Measurements from ENCODE around the gene GABRB3.

The GABRB3 gene

DNA sequence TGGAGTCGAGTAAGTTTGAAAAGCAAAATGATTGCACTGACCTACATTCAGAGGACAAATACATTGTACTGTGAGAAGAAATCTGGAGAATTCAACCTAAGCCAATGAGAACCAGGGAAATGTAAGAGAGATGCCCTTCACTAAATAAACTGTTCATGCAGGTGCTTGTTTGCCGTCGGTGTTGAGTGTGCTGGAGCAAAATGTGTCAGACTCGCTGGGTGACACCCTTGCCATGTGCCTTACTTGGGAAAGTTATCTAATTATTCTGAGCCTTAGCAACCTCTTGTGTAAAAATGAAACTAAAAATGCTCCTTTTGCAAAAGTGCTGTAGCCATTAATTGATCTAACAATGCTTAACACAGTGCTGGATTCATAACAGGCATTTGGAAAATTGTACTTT, 140.4 kb downstream of the GABRB3 start:
- DNase-seq (ENCODE audit: extremely low read depth in 1 of 2, low read depth in 1 of 2): no peak

DNA sequence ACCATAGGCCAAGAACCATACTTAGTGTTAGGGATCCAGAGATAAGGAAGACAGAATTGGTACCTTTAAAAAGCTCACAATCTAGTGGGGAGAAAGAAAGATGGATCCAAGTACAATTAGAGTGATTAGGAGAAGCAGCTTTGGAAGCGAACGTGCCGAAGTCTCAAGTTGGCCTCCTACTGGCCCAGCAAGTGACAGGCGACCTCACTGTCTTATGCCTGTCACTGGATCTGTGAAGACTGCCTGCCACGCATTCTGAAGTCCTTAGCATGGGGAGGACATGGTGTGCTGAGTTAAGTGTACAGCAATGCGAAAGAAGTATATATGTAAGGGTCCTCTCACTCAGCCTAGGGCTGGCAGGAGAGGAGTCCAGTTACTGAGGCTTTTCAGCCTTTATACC, 141.0 kb downstream of the GABRB3 start:
- DNase-seq (ENCODE audit: extremely low read depth in 1 of 2, low read depth in 1 of 2): no peak

GRCh38 chr15:26630857-26631256, 142.0 kb downstream of the GABRB3 start:
- no peak for DNase-seq (ENCODE audit: extremely low read depth in 1 of 2, low read depth in 1 of 2)

DNA sequence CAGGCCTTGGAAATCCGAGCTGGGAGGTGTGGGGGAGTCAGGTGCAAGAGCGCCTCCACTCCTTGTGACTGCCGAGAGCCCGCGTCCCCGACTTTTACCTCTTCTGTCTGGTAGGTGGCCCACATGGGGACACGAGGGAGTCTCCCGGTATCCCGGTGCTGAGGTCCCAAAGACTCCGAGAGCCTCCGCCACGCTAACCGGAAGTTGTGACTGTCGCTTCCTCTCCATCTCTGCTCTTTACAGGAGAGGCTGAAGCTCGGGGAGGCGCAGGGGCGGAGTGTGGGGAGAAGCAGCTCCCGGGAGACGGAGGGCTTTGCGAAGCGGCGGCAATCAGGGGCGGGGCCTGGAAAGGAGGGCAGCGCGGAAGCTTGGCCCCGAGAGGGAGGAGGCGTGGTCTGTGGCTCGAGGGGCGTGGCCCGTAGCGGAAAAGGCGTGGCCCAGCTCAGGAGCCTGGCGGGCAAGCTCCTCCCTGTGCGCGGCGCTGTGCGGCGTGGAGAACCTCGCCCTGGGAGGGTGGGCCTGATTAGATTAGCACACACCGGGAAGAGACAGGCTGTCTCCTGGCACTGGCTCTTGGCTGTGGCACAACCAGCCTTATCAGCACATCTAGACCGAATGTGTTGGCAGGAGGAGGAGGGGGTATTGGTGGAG, 143.9 kb downstream of the GABRB3 start:
- no peak for DNase-seq (ENCODE audit: extremely low read depth in 1 of 2, low read depth in 1 of 2)

DNA sequence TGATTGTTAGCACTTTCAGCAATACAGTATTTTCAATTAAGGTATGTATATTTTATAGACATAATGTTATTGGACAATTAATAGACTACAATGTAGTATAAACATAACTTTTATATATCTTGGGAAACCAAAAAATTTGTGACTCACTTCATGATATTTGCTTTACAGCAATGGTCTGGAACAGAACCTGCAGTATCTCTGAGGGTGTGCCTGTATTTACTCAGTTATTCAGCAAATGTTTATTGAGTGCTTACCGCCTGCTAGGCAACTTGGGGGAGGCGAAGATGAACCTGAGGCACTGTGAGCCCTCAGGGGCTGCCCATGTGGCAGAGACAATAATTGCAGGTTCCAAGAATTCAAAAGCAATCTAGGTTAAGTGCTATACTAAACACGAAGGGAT, 144.8 kb downstream of the GABRB3 start:
- DNase-seq (ENCODE audit: extremely low read depth in 1 of 2, low read depth in 1 of 2): no peak

- no peak for DNase-seq (ENCODE audit: extremely low read depth in 1 of 2, low read depth in 1 of 2)
These were observed 148.7 kb downstream of the GABRB3 start for GRCh38 chr15:26624128-26624527.

- no peak for DNase-seq (ENCODE audit: extremely low read depth in 1 of 2, low read depth in 1 of 2)
These were observed 149.8 kb downstream of the GABRB3 start for GRCh38 chr15:26623071-26623470.

GRCh38 chr15:26621816-26622215, 151.1 kb downstream of the GABRB3 start:
- DNase-seq (ENCODE audit: extremely low read depth in 1 of 2, low read depth in 1 of 2): no peak

DNA sequence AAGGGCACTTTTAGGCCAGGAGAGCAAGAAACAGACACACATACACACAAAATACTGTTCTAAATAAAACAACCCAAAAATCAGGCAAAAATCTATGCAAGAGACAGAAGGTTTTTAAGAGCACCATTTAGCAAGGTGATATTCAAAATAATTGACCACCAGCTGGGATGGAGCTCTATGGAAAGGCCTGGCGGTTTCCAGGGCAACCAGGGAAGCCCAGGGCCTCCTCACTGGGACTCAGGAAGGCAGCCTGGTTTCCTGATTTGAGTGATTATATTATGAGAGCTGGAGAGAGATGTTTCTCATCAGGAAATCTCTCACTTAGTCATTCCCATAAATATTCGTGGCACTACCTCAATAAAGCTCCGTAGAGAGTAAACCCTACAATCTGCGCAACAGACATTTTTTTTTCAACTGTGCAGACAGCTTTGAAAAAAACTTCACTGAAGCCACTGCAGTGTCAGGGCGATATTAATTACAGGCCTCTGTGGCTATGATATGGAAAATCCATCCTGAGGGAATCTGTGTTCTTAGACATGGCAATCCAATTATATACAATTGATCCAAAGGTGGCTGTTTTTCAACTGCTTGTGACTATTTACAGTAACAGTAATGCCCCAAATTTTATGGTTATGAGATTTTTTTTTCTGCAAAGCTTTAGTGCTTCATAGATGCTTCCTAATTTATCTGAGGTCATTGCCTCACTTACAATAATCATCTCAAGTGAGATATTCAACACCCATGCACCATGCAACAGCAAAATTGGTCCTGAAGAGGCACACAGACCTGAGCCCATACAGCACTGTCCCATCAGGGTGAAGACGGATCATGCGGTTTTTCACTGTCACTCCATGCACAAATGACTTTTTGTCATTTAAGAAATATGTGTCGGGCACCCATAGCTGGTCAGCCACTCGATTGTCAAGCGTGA, 152.1 kb downstream of the GABRB3 start:
- DNase-seq (ENCODE audit: extremely low read depth in 1 of 2, low read depth in 1 of 2): no peak

GRCh38 chr15:26615927-26616302, 157.0 kb downstream of the GABRB3 start:
- no peak for DNase-seq (ENCODE audit: extremely low read depth in 1 of 2, low read depth in 1 of 2)

DNA sequence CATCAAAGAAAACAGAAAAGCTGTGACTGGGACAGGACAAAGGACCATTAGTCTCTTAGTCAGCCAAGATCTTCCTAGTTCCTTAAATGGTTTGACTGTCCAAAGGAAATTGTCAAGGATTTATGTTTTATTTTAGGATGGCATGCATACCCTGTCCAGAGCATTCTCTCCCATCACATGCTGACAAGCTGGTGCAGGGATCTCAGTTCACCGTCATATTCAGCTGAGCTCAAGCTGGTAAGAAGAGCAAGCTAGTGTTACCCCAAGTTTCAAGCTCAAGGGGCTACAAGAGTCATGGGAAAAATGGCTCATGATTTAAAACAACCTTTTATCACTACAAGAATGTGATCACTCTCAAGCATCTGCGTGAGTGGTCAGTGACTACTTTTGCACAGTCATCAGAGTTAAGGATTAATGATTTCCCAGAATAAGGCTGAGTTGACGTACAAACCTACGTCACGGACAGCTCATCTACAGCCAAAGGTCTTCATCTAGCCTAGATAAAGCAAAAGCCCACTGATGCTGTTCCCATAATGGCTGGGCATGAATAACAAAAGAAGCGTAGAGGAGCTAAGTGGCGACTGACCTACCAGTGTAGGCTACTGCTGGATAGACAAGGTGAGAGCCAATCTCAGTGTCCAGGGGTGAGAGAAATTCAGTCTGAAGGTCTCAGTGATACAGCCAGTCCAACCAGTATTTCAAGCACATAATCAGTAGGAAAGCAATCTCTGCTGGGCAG, 157.5 kb downstream of the GABRB3 start:
- no peak for DNase-seq (ENCODE audit: extremely low read depth in 1 of 2, low read depth in 1 of 2)

DNA sequence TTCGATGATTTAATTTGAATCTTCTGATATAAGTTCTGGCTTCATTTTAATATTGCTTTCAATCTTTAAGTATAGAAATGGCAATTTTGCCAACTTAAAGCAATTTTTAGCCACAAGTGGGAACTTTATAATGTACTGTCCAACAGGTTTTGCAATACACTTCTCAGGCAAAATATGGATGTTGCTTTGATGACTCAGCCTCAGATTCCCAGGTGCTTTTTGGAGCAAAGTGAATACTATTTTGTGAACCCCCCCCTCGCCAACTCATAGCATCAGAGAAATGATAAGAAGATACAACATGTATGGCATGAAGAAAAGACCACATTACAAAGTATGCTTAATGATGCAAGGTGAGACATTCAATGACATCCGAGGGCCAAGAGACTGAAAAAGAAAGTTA, 158.1 kb downstream of the GABRB3 start:
- no peak for DNase-seq (ENCODE audit: extremely low read depth in 1 of 2, low read depth in 1 of 2)

- no peak for DNase-seq (ENCODE audit: extremely low read depth in 1 of 2, low read depth in 1 of 2)
These were observed 174.2 kb downstream of the GABRB3 start for GRCh38 chr15:26598704-26599103.

- DNase-seq (ENCODE audit: extremely low read depth in 1 of 2, low read depth in 1 of 2): no peak
These were observed 177.3 kb downstream of the GABRB3 start for GRCh38 chr15:26595611-26596010.

- no peak for DNase-seq (ENCODE audit: extremely low read depth in 1 of 2, low read depth in 1 of 2)
These were observed 182.2 kb downstream of the GABRB3 start for GRCh38 chr15:26590676-26591075.

DNA sequence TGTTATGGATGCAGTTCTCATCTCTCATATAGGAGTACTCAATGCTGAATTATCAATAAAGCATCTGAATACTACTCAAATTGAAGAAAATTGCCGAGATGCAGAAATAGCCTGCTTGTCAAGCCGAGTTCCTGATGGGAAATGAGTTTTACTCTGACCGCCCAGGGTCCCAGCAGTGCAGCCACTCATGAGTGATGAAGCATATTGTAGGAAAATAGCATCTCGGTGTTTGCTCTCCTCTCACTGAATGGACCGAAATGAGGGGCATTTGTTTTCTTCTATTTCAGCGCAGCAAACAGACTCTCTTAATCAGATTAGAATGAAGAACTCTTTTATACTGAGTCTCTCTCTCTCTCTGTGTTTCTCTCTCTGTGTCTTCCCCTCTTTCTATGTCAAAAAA, 190.0 kb downstream of the GABRB3 start:
- no peak for DNase-seq (ENCODE audit: extremely low read depth in 1 of 2, low read depth in 1 of 2)

- no peak for DNase-seq (ENCODE audit: extremely low read depth in 1 of 2, low read depth in 1 of 2)
These were observed 191.9 kb downstream of the GABRB3 start for GRCh38 chr15:26580943-26581342.

- DNase-seq (ENCODE audit: extremely low read depth in 1 of 2, low read depth in 1 of 2): no peak
These were observed 200.1 kb downstream of the GABRB3 start for GRCh38 chr15:26572602-26573350.

DNA sequence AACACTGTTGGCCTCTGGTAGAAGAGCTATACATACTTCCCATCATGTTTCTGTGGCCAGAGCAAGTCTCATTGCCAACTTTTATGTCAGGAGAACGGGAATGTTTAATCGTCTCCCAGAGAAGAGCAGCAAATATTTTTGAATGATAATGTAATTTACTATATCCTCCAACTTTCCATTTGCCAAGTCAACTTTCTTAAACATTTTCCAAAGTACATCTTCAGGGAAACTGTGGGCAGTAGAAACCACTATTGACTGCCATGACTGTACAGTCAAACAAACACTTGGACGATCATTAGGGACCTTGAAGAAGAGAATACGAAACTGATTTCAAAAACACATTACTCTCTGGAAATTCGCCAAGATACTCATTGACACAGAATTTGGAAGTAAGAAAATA, 201.5 kb downstream of the GABRB3 start:
- no peak for DNase-seq (ENCODE audit: extremely low read depth in 1 of 2, low read depth in 1 of 2)

DNA sequence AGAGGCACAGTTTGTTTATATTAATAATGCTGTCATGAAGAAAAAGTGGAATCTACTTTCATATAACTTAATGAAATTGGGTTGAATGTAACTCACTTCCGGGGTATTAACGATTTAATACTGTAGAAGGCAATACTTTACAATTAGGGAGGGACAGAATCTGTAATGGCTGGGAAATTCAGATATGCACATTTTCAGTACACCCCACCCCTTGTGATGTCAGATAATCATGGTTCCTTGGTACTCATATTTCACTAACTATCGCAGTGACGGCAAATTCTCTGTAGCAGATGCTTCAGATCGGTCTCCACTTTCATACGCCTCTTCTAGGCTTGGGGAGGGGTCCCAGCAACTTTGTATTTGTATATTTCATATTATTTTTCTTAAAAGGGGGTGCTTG, 207.3 kb downstream of the GABRB3 start:
- DNase-seq (ENCODE audit: extremely low read depth in 1 of 2, low read depth in 1 of 2): no peak

GRCh38 chr15:26564361-26564760, 208.5 kb downstream of the GABRB3 start:
- DNase-seq (ENCODE audit: extremely low read depth in 1 of 2, low read depth in 1 of 2): no peak
